ENCODE data around the gene ORM2.

DNA sequence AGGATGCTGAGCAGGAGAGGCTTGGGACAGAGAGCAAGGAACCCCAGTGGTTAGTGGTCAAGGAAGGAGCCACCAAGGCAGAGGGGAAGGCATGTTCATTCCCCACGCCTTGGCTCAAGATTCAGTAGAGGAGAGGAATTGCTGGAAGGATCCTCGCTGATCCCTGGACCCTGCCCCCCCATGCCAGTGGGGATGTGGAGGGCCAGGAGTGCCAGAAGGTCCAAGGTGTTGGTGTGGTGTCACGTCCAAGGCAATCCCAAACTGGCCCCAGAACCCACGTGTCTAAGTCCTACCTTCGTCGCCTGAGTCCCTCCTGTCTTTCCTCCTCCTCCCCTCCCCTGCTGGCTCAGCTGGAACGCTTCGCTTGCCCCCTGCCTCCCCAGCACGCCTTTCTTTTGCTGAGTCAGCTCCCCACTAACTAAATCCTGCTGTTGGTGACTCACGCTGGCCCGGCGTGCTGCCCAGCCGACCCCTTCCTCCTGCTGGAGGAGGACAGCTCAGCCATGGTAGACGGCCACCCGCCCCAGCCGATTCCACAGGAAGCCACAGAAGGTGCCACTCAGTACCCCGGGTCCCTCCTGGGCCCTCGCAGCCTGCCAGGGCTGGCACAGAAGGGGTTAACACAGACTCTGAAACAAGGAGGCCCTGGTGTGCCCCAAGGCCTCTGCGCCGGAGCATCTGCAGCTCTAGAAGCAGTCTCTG is 44.4 kb upstream of the ORM2 start:
- no peak for TF ChIP-seq JUN (IDR thresholded peaks at IDR 0.05; ENCODE audit: borderline replicate concordance, low read depth, low read length)
- TF ChIP-seq JUN (CRISPR knock-in tag; IDR thresholded peaks at IDR 0.05; ENCODE audit: borderline replicate concordance) = no peak
- TF ChIP-seq POLR2AphosphoS5 (IDR thresholded peaks at IDR 0.05; ENCODE audit: control insufficient read depth, insufficient read depth, low read depth, low read length) = no peak
- TF ChIP-seq, protein P1, sequence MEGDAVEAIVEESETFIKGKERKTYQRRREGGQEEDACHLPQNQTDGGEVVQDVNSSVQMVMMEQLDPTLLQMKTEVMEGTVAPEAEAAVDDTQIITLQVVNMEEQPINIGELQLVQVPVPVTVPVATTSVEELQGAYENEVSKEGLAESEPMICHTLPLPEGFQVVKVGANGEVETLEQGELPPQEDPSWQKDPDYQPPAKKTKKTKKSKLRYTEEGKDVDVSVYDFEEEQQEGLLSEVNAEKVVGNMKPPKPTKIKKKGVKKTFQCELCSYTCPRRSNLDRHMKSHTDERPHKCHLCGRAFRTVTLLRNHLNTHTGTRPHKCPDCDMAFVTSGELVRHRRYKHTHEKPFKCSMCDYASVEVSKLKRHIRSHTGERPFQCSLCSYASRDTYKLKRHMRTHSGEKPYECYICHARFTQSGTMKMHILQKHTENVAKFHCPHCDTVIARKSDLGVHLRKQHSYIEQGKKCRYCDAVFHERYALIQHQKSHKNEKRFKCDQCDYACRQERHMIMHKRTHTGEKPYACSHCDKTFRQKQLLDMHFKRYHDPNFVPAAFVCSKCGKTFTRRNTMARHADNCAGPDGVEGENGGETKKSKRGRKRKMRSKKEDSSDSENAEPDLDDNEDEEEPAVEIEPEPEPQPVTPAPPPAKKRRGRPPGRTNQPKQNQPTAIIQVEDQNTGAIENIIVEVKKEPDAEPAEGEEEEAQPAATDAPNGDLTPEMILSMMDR (IDR thresholded peaks at IDR 0.05 in 2 of 3, conservative IDR thresholded peaks at IDR 0.05 in 1 of 3; ENCODE audit: insufficient read depth in 2 of 3, low read depth in 1 of 3, low read length in 3 of 3) = no peak

Measured in K562 (cell line).